ENCODE measurements around the gene TGFBR3L. TPM values are rescaled to one million over a fixed set of nuclear protein-coding genes. Genes with fewer than 3 reads are reported as not detected.
"Not testable (repeated sequence)": the region's sequence is repeated elsewhere in the genome, so short reads cannot be mapped to it uniquely, and the experiment has no call there.

Gene TGFBR3L
- total and polyA plus RNA-seq, 2 of the 4 experiments (the other 2 are of a cell fraction) = 0.94 TPM; not detected in 1

GRCh38 chr19:7893362-7894101, 21.1 kb upstream of the TGFBR3L start:
- H2BK120ac ChIP-seq (ENCODE audit: low read depth, low read length); H3K36me3 ChIP-seq (ENCODE audit: control insufficient read depth, insufficient read depth, low read length); H3K23ac ChIP-seq (ENCODE audit: low read depth, low read length); H4K5ac ChIP-seq (ENCODE audit: low read depth, low read length); H3K56ac ChIP-seq (ENCODE audit: extremely low read depth, insufficient read depth, low read length); H2BK15ac ChIP-seq (ENCODE audit: low read depth, low read length); H3K14ac ChIP-seq (replicated peaks; ENCODE audit: low read depth, low read length); H3K9ac ChIP-seq (ENCODE audit: low read depth, low read length); POLR2A ChIA-PET (ENCODE audit: unreplicated experiment); H2BK5ac ChIP-seq (ENCODE audit: low read depth, low read length, poor library complexity, severe bottlenecking); intact Hi-C loops (cut with micrococcal nuclease); in situ Hi-C loops (cut with MboI; ENCODE audit: low sequenced_read_pairs); H3K4me1 ChIP-seq (ENCODE audit: control insufficient read depth, insufficient read depth, low read length); dilution Hi-C loops (cut with HindIII; ENCODE audit: low sequenced_read_pairs, unreplicated experiment); ATAC-seq (ENCODE audit: low read depth); H3K9me3 ChIP-seq (ENCODE audit: control insufficient read depth, insufficient read depth, low read length); H4K20me1 ChIP-seq (ENCODE audit: insufficient read depth, low read length); H3K9me1 ChIP-seq (ENCODE audit: insufficient read depth, low read length); H3K4me3 ChIP-seq (ENCODE audit: insufficient read depth, low read depth, low read length); H3K27me3 ChIP-seq (ENCODE audit: control insufficient read depth, insufficient read depth, low read length); H4K91ac ChIP-seq (ENCODE audit: insufficient read depth, low read depth, low read length); H3K27ac ChIP-seq (ENCODE audit: insufficient read depth, low read length); H4K8ac ChIP-seq (ENCODE audit: low read depth in 2 of 2, low read length in 2 of 2); BruUV-seq (replicated peaks); H2BK20ac ChIP-seq (ENCODE audit: low read depth, low read length); H3K4me2 ChIP-seq (ENCODE audit: low read depth, low read length); H3K18ac ChIP-seq (ENCODE audit: low read depth, low read length): not testable (repeated sequence)
- peak overlapping the region; percentile 31 for H3K4ac ChIP-seq (ENCODE audit: low read depth, low read length)
- TF ChIP-seq FOS (IDR thresholded peaks at IDR 0.05; ENCODE audit: low read depth, low read length) = peak; percentile 61
- H2AK5ac ChIP-seq (ENCODE audit: low read depth, low read length) = peak overlapping the region; percentile 2; the same call in 1 of the 2 replicates
- peaks cover 6 to 37% of the 10 kb centered on the region in 2 experiments for H3K79me1 ChIP-seq (ENCODE audit: low read depth in 1 of 2, low read length in 2 of 2)
- peak; percentile 62 for DNase-seq
- 79% methylated on average over 12 of the region's 18 CpGs; no CpG with 5 or more reads in 1 of the 2 experiments for WGBS, 2 experiments (ENCODE audit: extremely low coverage in 2 of 2, insufficient read length in 1 of 2)
- H2AK9ac ChIP-seq (replicated peaks; ENCODE audit: low read depth, low read length, poor library complexity) = peak overlapping the region; percentile 72
- peak overlapping the region; percentile 32 for H2AFZ ChIP-seq (replicated peaks; ENCODE audit: low read length, poor library complexity)
- CTCF ChIA-PET = interaction anchor here (1.1 to 1.6 kb wide), 2 partner anchors 10 to 27 kb away, joined by 3 to 7 read pairs; partner anchors contain the start of gene MAP2K7

All from IMR-90 (cell line).